H1 (cell line): Measurements from ENCODE around the gene PRKCA. TPM values are rescaled to one million over a fixed set of nuclear protein-coding genes. Genes with fewer than 3 reads are reported as not detected.

Experiments
- CTCF ChIA-PET: fragments of 300-600 bp; sonication (Branson Sonifier 250); formaldehyde crosslinking; loops from one replicate; lab custom pipeline; 2021; ENCODE audit not compliant: partially characterized antibody; lab: Charles Lee
- POLR2A ChIA-PET: fragments of 300-600 bp; sonication (Branson Sonifier 250); formaldehyde crosslinking; loops from one replicate; lab custom pipeline; 2021; ENCODE audit warnings: inconsistent platforms; ENCODE audit not compliant: partially characterized antibody; lab: Charles Lee
- DNase-seq, 2 experiments: peaks; one replicate each; pipeline versions ENCODE4 v3.0.0 to v3.0.0-alpha.2; 2010 to 2022; ENCODE audit warnings: low spot score in 2 of 2, low read depth in 1 of 2, mixed read lengths in 1 of 2
- FAIRE-seq: peaks from 2 replicates; lab custom pipeline; 2011; peaks lifted over from hg19 to GRCh38; lab: Jason Lieb, UNC
- H2AFZ ChIP-seq: 2 replicates; pipeline ENCODE4 v1.8.1; 2012; ENCODE audit warnings: low read length, inconsistent platforms
- H2AK5ac ChIP-seq: 2 replicates; pipeline ENCODE4 v1.6.1; 2013; ENCODE audit warnings: low read depth, low read length
- H2BK120ac ChIP-seq: replicated peaks from 2 replicates; pipeline ENCODE3; 2013; ENCODE audit warnings: low read depth, low read length, inconsistent platforms
- H2BK12ac ChIP-seq: 2 replicates; pipeline ENCODE4 v1.6.1; 2013; ENCODE audit warnings: low read depth, low read length
- H2BK15ac ChIP-seq: 2 replicates; pipeline ENCODE4 v1.6.1; 2013; ENCODE audit warnings: low read length
- H2BK20ac ChIP-seq: 2 replicates; pipeline ENCODE4 v1.6.1; 2013; ENCODE audit warnings: low read length
- H2BK5ac ChIP-seq: 2 replicates; pipeline ENCODE4 v1.6.1; 2013; ENCODE audit warnings: low read depth, low read length
- H3K14ac ChIP-seq: 2 replicates; pipeline ENCODE4 v1.6.1; 2013; ENCODE audit warnings: inconsistent platforms; ENCODE audit not compliant: insufficient read length
- H3K18ac ChIP-seq: 2 replicates; pipeline ENCODE4 v1.6.1; 2013; ENCODE audit warnings: low read length; ENCODE audit errors: extremely low read depth
- H3K23ac ChIP-seq: 2 replicates; pipeline ENCODE4 v1.6.1; 2013; ENCODE audit warnings: inconsistent platforms; ENCODE audit not compliant: insufficient read length
- H3K23me2 ChIP-seq: 2 replicates; pipeline ENCODE4 v1.6.1; 2013; ENCODE audit warnings: low read depth, low read length
- H3K27ac ChIP-seq: 2 replicates; pipeline ENCODE4 v1.6.1; 2011; ENCODE audit warnings: low read depth, low read length, inconsistent platforms
- H3K27me3 ChIP-seq, 4 experiments: replicated peaks in 1 of 4; 1 replicate in 1 of 4; 2 replicates in 3 of 4; pipeline versions ENCODE4 v1.6.1 to v1.8.1; 2011 to 2013; ENCODE audit warnings: low read length in 3 of 4, mild to moderate bottlenecking in 3 of 4, inconsistent platforms in 2 of 4, mixed read lengths in 2 of 4, moderate library complexity in 1 of 4; ENCODE audit not compliant: control insufficient read depth in 3 of 4, insufficient read depth in 3 of 4; ENCODE audit errors: extremely low read depth in 1 of 4
- H3K36me3 ChIP-seq, 4 experiments: 2 replicates each; pipeline versions ENCODE4 v1.6.1 to v1.8.1; 2011 to 2013; ENCODE audit warnings: mild to moderate bottlenecking in 4 of 4, low read length in 3 of 4, moderate library complexity in 2 of 4, control low read depth in 1 of 4, inconsistent platforms in 1 of 4; ENCODE audit not compliant: insufficient read depth in 4 of 4, control insufficient read depth in 2 of 4
- H3K4ac ChIP-seq: replicated peaks from 2 replicates; pipeline ENCODE3; 2013; ENCODE audit warnings: low read length, low read depth, mixed read lengths, inconsistent platforms; ENCODE audit not compliant: insufficient read length
- H3K4me1 ChIP-seq, 4 experiments: replicated peaks in 1 of 4; 1 replicate in 1 of 4; 2 replicates in 3 of 4; pipeline versions ENCODE4 v1.6.1 to v1.8.1; 2011 to 2013; ENCODE audit warnings: low read length in 3 of 4, inconsistent platforms in 2 of 4, mixed read lengths in 1 of 4; ENCODE audit not compliant: insufficient read depth in 4 of 4, control insufficient read depth in 3 of 4
- H3K4me2 ChIP-seq, 2 experiments: 2 replicates each; pipeline versions ENCODE4 v1.6.1 to v1.8.1; 2011 to 2013; ENCODE audit warnings: low read depth in 2 of 2, low read length in 2 of 2, control low read depth in 1 of 2, inconsistent platforms in 1 of 2, mild to moderate bottlenecking in 1 of 2; ENCODE audit not compliant: insufficient read depth in 1 of 2
- H3K4me3 ChIP-seq, 4 experiments: fragments of 200-600, 300-600 bp in 1 of 4; sonication (generic), shearing (Covaris generic), sonication (Bioruptor Twin) in 1 of 4; 2 replicates each; pipeline versions ENCODE4 v1.5.1 to v1.8.1; 2011 to 2016; ENCODE audit warnings: low read length in 4 of 4, low read depth in 3 of 4, control low read depth in 2 of 4, inconsistent platforms in 2 of 4, mild to moderate bottlenecking in 2 of 4, mixed read lengths in 1 of 4, moderate library complexity in 1 of 4; ENCODE audit not compliant: insufficient read depth in 2 of 4; ENCODE audit errors: extremely low read depth in 1 of 4
- H3K56ac ChIP-seq: replicated peaks from 2 replicates; pipeline ENCODE3; 2013; ENCODE audit warnings: low read depth, mild to moderate bottlenecking, mixed read lengths, low read length, inconsistent platforms; ENCODE audit not compliant: insufficient read length
- H3K79me1 ChIP-seq: 2 replicates; pipeline ENCODE4 v1.6.1; 2013; ENCODE audit warnings: low read depth, low read length, control low read depth
- H3K79me2 ChIP-seq, 2 experiments: 2 replicates each; pipeline versions ENCODE4 v1.6.1 to v1.8.1; 2012 to 2013; ENCODE audit warnings: low read length in 2 of 2, mild to moderate bottlenecking in 2 of 2, inconsistent platforms in 1 of 2; ENCODE audit not compliant: insufficient read depth in 2 of 2, control insufficient read depth in 1 of 2
- H3K9ac ChIP-seq, 4 experiments: replicated peaks in 1 of 4; 1 replicate in 1 of 4; 2 replicates in 3 of 4; pipeline versions ENCODE4 v1.6.1 to v1.8.1; 2011 to 2013; ENCODE audit warnings: low read depth in 3 of 4, low read length in 3 of 4, control low read depth in 2 of 4, mild to moderate bottlenecking in 2 of 4, moderate library complexity in 2 of 4, inconsistent platforms in 1 of 4; ENCODE audit errors: extremely low read depth in 1 of 4
- H3K9me3 ChIP-seq, 2 experiments: 2 replicates each; pipeline versions ENCODE4 v1.6.1 to v1.8.1; 2012 to 2013; ENCODE audit warnings: mild to moderate bottlenecking in 2 of 2, moderate library complexity in 2 of 2, control low read depth in 1 of 2, inconsistent platforms in 1 of 2, low read depth in 1 of 2, low read length in 1 of 2, mixed read lengths in 1 of 2; ENCODE audit not compliant: insufficient read depth in 2 of 2
- H4K20me1 ChIP-seq, 2 experiments: replicated peaks in 1 of 2; 2 replicates each; pipeline versions ENCODE3 to v1.8.1; 2011 to 2013; ENCODE audit warnings: inconsistent platforms in 2 of 2, low read length in 2 of 2, mild to moderate bottlenecking in 1 of 2; ENCODE audit not compliant: insufficient read depth in 2 of 2, control insufficient read depth in 1 of 2
- H4K5ac ChIP-seq: 2 replicates; pipeline ENCODE4 v1.6.1; 2013; ENCODE audit warnings: low read length, low read depth, mixed read lengths, inconsistent platforms; ENCODE audit not compliant: insufficient read length
- H4K8ac ChIP-seq: 2 replicates; pipeline ENCODE4 v1.8.0; 2013; ENCODE audit warnings: mild to moderate bottlenecking, moderate library complexity, low read length, inconsistent platforms; ENCODE audit not compliant: insufficient read depth; ENCODE audit errors: extremely low read depth
- H4K91ac ChIP-seq: replicated peaks from 2 replicates; pipeline ENCODE3; 2013; ENCODE audit warnings: low read length, mixed read lengths, inconsistent platforms; ENCODE audit not compliant: insufficient read length
- ASH2L ChIP-seq: fragments of 200-600, 300-600 bp; sonication (generic); IDR thresholded peaks from one replicate; pipeline ENCODE4 v1.7.1; 2017; ENCODE audit warnings: low read length
- CBX8 ChIP-seq: fragments of 300-800, 300-1000 bp; sonication (generic); IDR thresholded peaks from 2 replicates; pipeline ENCODE4 v1.7.1; 2016; ENCODE audit warnings: low read depth, low read length, borderline replicate concordance
- RAD21 ChIP-seq, 2 experiments: IDR thresholded peaks in 1 of 2; conservative IDR thresholded peaks in 1 of 2; 2 replicates each; pipeline ENCODE4 v1.6.1; 2011; ENCODE audit warnings: low read depth in 2 of 2, low read length in 2 of 2, improper control_type of control experiment in 1 of 2, inconsistent platforms in 1 of 2, mild to moderate bottlenecking in 1 of 2, moderate library complexity in 1 of 2
- RNF2 ChIP-seq: fragments of 200-900, 300-1000 bp; sonication (generic); IDR thresholded peaks from 2 replicates; pipeline ENCODE4 v1.7.1; 2016; ENCODE audit warnings: borderline replicate concordance, low read depth, mild to moderate bottlenecking, antibody characterized with exemption, low read length; ENCODE audit not compliant: poor library complexity, severe bottlenecking; ENCODE audit errors: missing control alignments
- SIRT6 ChIP-seq: IDR thresholded peaks from one replicate; pipeline ENCODE4 v1.7.1; 2012; ENCODE audit warnings: low read length, inconsistent platforms
- TAF1 ChIP-seq: IDR thresholded peaks from 2 replicates; pipeline ENCODE4 v1.6.1; 2011; ENCODE audit warnings: mild to moderate bottlenecking, low read depth, low read length
- TCF12 ChIP-seq: IDR thresholded peaks from 2 replicates; pipeline ENCODE4 v1.6.1; 2011; ENCODE audit warnings: low read depth, mild to moderate bottlenecking, low read length
- YY1 ChIP-seq: IDR thresholded peaks from 2 replicates; pipeline ENCODE4 v1.6.1; 2011; ENCODE audit warnings: low read depth, mild to moderate bottlenecking, low read length
- WGBS, 2 experiments: shearing (Covaris generic) in 1 of 2; methylation state at CpG; one replicate each; pipeline versions ENCODE4 v1.1.6 to v1.1.7; 2013 to 2015; ENCODE audit warnings: low lambda C conversion rate in 2 of 2, mixed read lengths in 2 of 2, inconsistent platforms in 1 of 2, low coverage in 1 of 2, missing lambda C conversion rate in 1 of 2; ENCODE audit not compliant: insufficient replicate concordance in 2 of 2, insufficient coverage in 1 of 2, insufficient read length in 1 of 2; ENCODE audit errors: extremely low coverage in 1 of 2, missing lambda C conversion rate in 1 of 2; 5-methylcytosine and 5-hydroxymethylcytosine counted together
- polyA plus RNA-seq, 7 experiments: library from polyadenylated mRNA; depleted of rRNA in 3 of 7; stranded (reverse) in 5 of 7; unstranded in 2 of 7; fragments of >200 nt in 5 of 7; fragments of 200-250 nt in 2 of 7; gene quantifications; 1 replicate in 5 of 7; 2 replicates in 1 of 7; 4 replicates in 1 of 7; pipeline versions ENCODE4 v1.2.1 to v1.2.3, GENCODE V29; 2011 to 2013; ENCODE audit warnings: missing spikeins in 2 of 7, mixed read lengths in 2 of 7
- total RNA-seq: library from RNA; stranded (reverse); fragmentation: NEBNext Ultra II Directional; extraction: Animal tissue kit (Norgen Biotek cat#: 25700); gene quantifications from 2 replicates; pipeline ENCODE4 v1.2.1, GENCODE V29; 2021
- TF ChIP-seq, protein P1 (sequence below): IDR thresholded peaks from 2 replicates; pipeline ENCODE4 v1.6.1; 2012; ENCODE audit warnings: inconsistent platforms

PRKCA gene
- total and polyA plus RNA-seq, 2 of the 8 experiments (the other 6 are each of a cell fraction or from before 2014, with no cell fraction given): 5.8 to 17.8 TPM

DNA sequence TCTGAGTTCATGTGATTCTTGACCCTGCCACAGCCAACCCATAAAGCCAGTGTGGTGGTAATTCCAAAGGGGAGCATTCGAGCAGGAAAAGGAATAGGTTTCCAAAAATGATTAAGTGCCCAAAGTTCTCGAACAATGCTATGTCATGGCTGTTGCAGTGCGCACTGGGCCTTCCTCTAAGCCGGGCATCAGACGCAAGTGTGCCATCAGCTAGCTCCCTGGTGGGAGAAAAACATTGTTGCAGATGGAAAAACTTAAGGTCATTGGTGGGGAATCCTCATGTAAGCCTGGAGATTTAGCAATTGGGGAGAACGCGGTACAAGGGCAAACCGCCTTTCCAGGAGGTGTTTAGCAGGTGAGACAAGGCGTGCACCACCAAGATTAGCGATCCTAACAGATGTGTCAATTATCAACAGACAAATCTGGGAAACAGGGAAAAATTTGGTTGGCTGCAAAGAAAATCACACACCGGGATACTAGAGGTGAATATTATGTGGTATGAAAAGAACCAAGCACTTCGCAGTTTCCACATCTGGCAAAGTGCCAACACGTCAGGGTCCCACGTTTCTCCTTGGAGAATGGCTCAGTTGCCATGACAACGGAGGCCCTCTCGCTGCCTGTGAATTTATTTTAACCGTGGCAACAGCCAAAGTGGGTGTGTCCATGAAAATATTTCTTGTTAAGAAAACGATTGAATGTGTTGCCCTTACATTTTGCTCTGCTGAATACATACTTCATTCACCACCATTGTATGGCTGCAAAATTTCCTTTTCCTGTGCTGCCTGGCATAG, 414.0 kb downstream of the PRKCA start:
- no peak overlapping the region for H3K4ac ChIP-seq
- peaks cover 10 to 28% (median 15%) of the 10 kb centered on the region in 4 experiments for H3K4me1 ChIP-seq
- no peak for FAIRE-seq
- no peaks in the 10 kb centered on the region for H3K79me2 ChIP-seq
- no peak overlapping the region for H3K27ac ChIP-seq
- no peak overlapping the region for H3K18ac ChIP-seq
- H3K27me3 ChIP-seq: no peaks in the 10 kb centered on the region
- POLR2A ChIA-PET: interaction anchor here (0.6 kb wide), 1 partner anchor 188 kb away, joined by 3 read pairs; no protein-coding TSS in a partner anchor
- CTCF ChIA-PET: interaction anchor here (0.6 to 1.5 kb wide), 10 partner anchors 9 to 317 kb away, joined by 3 to 5 read pairs (median 3); no protein-coding TSS in a partner anchor
- no peak overlapping the region for H4K91ac ChIP-seq
- H2BK120ac ChIP-seq: no peak overlapping the region
- no peak overlapping the region for H3K4me3 ChIP-seq
- H3K23me2 ChIP-seq: no peaks in the 10 kb centered on the region
- no peaks in the 10 kb centered on the region for H3K9me3 ChIP-seq
- H3K14ac ChIP-seq: no peak overlapping the region
- peak overlapping the region; percentile 11; the same call in 1 of the 2 replicates for H2BK15ac ChIP-seq
- no peak overlapping the region for H2AFZ ChIP-seq
- H3K23ac ChIP-seq: no peak overlapping the region
- no peak overlapping the region for H3K56ac ChIP-seq
- peaks cover 0 to 1% of the 10 kb centered on the region in 2 experiments for H4K20me1 ChIP-seq
- H2BK12ac ChIP-seq: no peak overlapping the region; the same call in 1 of the 2 replicates
- 87% methylated on average over 18 of the region's 18 CpGs; no CpG with 5 or more reads in 1 of the 2 experiments for WGBS, 2 experiments
- H3K4me2 ChIP-seq: no peak overlapping the region
- no peak overlapping the region for H2BK5ac ChIP-seq
- H4K5ac ChIP-seq: no peak overlapping the region
- no peak overlapping the region for H4K8ac ChIP-seq
- H3K36me3 ChIP-seq: no peaks in the 10 kb centered on the region
- no peaks in the 10 kb centered on the region for H3K79me1 ChIP-seq
- no peak for DNase-seq
- H2BK20ac ChIP-seq: no peak overlapping the region
- no peak overlapping the region for H3K9ac ChIP-seq
- no peak overlapping the region; the same call in 1 of the 2 replicates for H2AK5ac ChIP-seq
- TF ChIP-seq, protein P1, sequence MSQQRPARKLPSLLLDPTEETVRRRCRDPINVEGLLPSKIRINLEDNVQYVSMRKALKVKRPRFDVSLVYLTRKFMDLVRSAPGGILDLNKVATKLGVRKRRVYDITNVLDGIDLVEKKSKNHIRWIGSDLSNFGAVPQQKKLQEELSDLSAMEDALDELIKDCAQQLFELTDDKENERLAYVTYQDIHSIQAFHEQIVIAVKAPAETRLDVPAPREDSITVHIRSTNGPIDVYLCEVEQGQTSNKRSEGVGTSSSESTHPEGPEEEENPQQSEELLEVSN: no peak
- TF ChIP-seq SIRT6 (no peak), RAD21 (IDR thresholded peaks at IDR 0.05 in 1 of 2, conservative IDR thresholded peaks at IDR 0.05 in 1 of 2; ENCODE audit: low read depth in 2 of 2, low read length in 2 of 2) (no peak), TCF12 (no peak), YY1 (no peak), TAF1 (no peak), CBX8 (no peak), ASH2L (no peak), RNF2 (no peak)
